ENCODE results near the gene WWOX. TPM values are rescaled to one million over a fixed set of nuclear protein-coding genes. Genes with fewer than 3 reads are reported as not detected.
A peak's percentile ranks its signal among the peaks of the same experiment; 100 is the strongest.

Gene WWOX
- total RNA-seq, 1 experiment from 2014 or later = 15.6 TPM

GRCh38 chr16:78890373-78890895 is 791.0 kb downstream of the WWOX start:
- Mint-ChIP-seq H3K27me3 (ENCODE audit: low read depth) (no peaks in the 10 kb centered on the region), H3K27ac (peak overlapping the region in 1 of 3 experiments; percentile 41; a peak in 2 of 7 replicates), H3K9me3 (no peaks in the 10 kb centered on the region), H3K36me3 (ENCODE audit: insufficient read depth in 1 of 3, low read depth in 3 of 3) (no peaks in the 10 kb centered on the region), H3K4me3 (no peak overlapping the region), H3K4me1 (peaks cover 25 to 28% of the 10 kb centered on the region in 2 experiments)
- Histone ChIP-seq H4K8ac (replicated peaks; ENCODE audit: insufficient read length, low read depth, low read length) (no peak overlapping the region), H4K20me1 (ENCODE audit: control insufficient read depth, insufficient read depth, insufficient read length) (no peaks in the 10 kb centered on the region), H3K27me3 (ENCODE audit: insufficient read depth, low read length) (no peaks in the 10 kb centered on the region), H3T11ph (ENCODE audit: low read length) (no peak overlapping the region), H3K23ac (ENCODE audit: insufficient read length, low read depth, low read length) (no peak overlapping the region), H4K91ac (ENCODE audit: insufficient read length, low read depth, low read length) (no peak overlapping the region), H3K14ac (ENCODE audit: insufficient read depth, low read length) (no peak overlapping the region), H2AK5ac (ENCODE audit: insufficient read length, low read length) (no peak overlapping the region), H3K4me1 (ENCODE audit: insufficient read depth, low read length) (no peaks in the 10 kb centered on the region; the same call in 1 of the 2 replicates), H3K27ac (ENCODE audit: insufficient read length, low read depth, low read length) (no peak overlapping the region), H2AFZ (ENCODE audit: low read length) (no peak overlapping the region), H3K4ac (ENCODE audit: low read depth, low read length) (no peak overlapping the region), H3K18ac (ENCODE audit: insufficient read length, low read depth, low read length) (no peak overlapping the region), H2BK12ac (ENCODE audit: insufficient read length, low read depth, low read length) (no peak overlapping the region), H3K23me2 (ENCODE audit: insufficient read length, low read depth, low read length, poor library complexity, severe bottlenecking) (no peaks in the 10 kb centered on the region), H3K79me1 (ENCODE audit: insufficient read depth, low read depth, low read length, poor library complexity, severe bottlenecking) (no peaks in the 10 kb centered on the region), H2BK120ac (ENCODE audit: low read depth, low read length, poor library complexity, severe bottlenecking) (no peak overlapping the region), H3K4me2 (ENCODE audit: insufficient read depth, insufficient read length, low read length) (no peak overlapping the region), H2BK5ac (ENCODE audit: insufficient read length, low read length) (no peak overlapping the region), H4K5ac (ENCODE audit: insufficient read length, low read depth, low read length) (no peak overlapping the region), H3K9ac (ENCODE audit: extremely low read depth, insufficient read length, low read length) (no peak overlapping the region), H3K79me2 (ENCODE audit: insufficient read depth, low read length) (no peaks in the 10 kb centered on the region), H3K56ac (ENCODE audit: insufficient read length, low read depth, low read length) (no peak overlapping the region), H2BK15ac (ENCODE audit: low read depth, low read length) (no peak overlapping the region), H3K9me3 (ENCODE audit: control insufficient read depth, low read depth, low read length) (no peaks in the 10 kb centered on the region), H2BK20ac (ENCODE audit: low read depth, low read length, poor library complexity, severe bottlenecking) (no peak overlapping the region)
- no peak for TF ChIP-seq CTCF (conservative IDR thresholded peaks at IDR 0.05)
- WGBS (ENCODE audit: extremely low coverage, insufficient read length, low lambda C conversion rate) = no CpG with 5 or more reads among the region's 3 CpGs
- DNase-seq = no peak
